K562 (cell line): Measurements from ENCODE around the gene ADAMTS10. TPM values are rescaled to one million over a fixed set of nuclear protein-coding genes. Genes with fewer than 3 reads are reported as not detected.
A peak's percentile ranks its signal among the peaks of the same experiment; 100 is the strongest.

ENCODE experiments used
- ATF1 ChIP-seq, 2 experiments: fragments of 450-650 bp in 1 of 2; IDR thresholded peaks; 2 replicates each; pipeline ENCODE4 v1.6.1; 2016; ENCODE audit warnings: missing compliant biosample characterization in 1 of 2, missing genetic modification characterization in 1 of 2
- BDP1 ChIP-seq: IDR thresholded peaks from 3 replicates; pipeline ENCODE4 v1.6.1; 2011; ENCODE audit not compliant: insufficient read length, insufficient read depth
- BRCA1 ChIP-seq, 2 experiments: fragments of 450-650 bp in 1 of 2; sonication (generic) in 1 of 2; formaldehyde crosslinking in 1 of 2; IDR thresholded peaks; 2 replicates each; pipeline versions ENCODE4 v1.5.0 to v1.6.1; 2017 to 2020; ENCODE audit warnings: mild to moderate bottlenecking in 1 of 2, missing genetic modification reagents in 1 of 2
- CBX3 ChIP-seq, 2 experiments: IDR thresholded peaks; 1 replicate in 1 of 2; 2 replicates in 1 of 2; pipeline ENCODE4 v1.6.1; 2012; ENCODE audit warnings: inconsistent platforms in 2 of 2, low read length in 2 of 2, borderline replicate concordance in 1 of 2, control low read depth in 1 of 2
- CCAR2 ChIP-seq: fragments of 200-400 bp; formaldehyde crosslinking; IDR thresholded peaks from 2 replicates; pipeline ENCODE4 v1.6.1; 2017; ENCODE audit warnings: mild to moderate bottlenecking, low read depth, low read length
- CREB1 ChIP-seq, 2 experiments: sonication (generic) in 1 of 2; formaldehyde crosslinking in 1 of 2; IDR thresholded peaks; 2 replicates each; pipeline versions ENCODE4 v1.6.1 to v1.8.0; 2012 to 2022; ENCODE audit warnings: inconsistent platforms in 1 of 2, mild to moderate bottlenecking in 1 of 2, missing genetic modification reagents in 1 of 2, moderate library complexity in 1 of 2
- DPF2 ChIP-seq: fragments of 450-650 bp; IDR thresholded peaks from 2 replicates; pipeline ENCODE4 v1.6.1; 2016
- GABPB1 ChIP-seq: sonication (generic); formaldehyde crosslinking; IDR thresholded peaks from 2 replicates; pipeline ENCODE4 v1.8.0; 2022; ENCODE audit warnings: mild to moderate bottlenecking, missing genetic modification reagents
- HDAC1 ChIP-seq, 2 experiments: fragments of 450-650 bp; IDR thresholded peaks; 2 replicates each; pipeline ENCODE4 v1.6.1; 2016 to 2017; ENCODE audit warnings: inconsistent platforms in 1 of 2, mild to moderate bottlenecking in 1 of 2, moderate library complexity in 1 of 2
- HMG20B ChIP-seq: fragments of 250-450 bp; sonication (Bioruptor Pico); IDR thresholded peaks from 2 replicates; pipeline ENCODE4 v1.5.0; 2021; ENCODE audit warnings: mild to moderate bottlenecking
- JUNB ChIP-seq: fragments of 450-650 bp; formaldehyde crosslinking; conservative IDR thresholded peaks from 2 replicates; pipeline ENCODE4 v1.4.0; 2020; ENCODE audit warnings: mild to moderate bottlenecking
- MEIS2 ChIP-seq: fragments of 450-650 bp; IDR thresholded peaks from 2 replicates; pipeline ENCODE4 v1.6.1; 2014; ENCODE audit warnings: mild to moderate bottlenecking; ENCODE audit not compliant: partially characterized antibody
- MYC ChIP-seq, 2 experiments: fragments of 250-450 bp in 1 of 2; sonication (Bioruptor Pico) in 1 of 2; IDR thresholded peaks; 2 replicates each; pipeline versions ENCODE4 v1.5.1 to v1.6.1; 2012 to 2021; ENCODE audit warnings: low read depth in 2 of 2, borderline replicate concordance in 1 of 2, improper control_type of control experiment in 1 of 2, low read length in 1 of 2, mild to moderate bottlenecking in 1 of 2, moderate library complexity in 1 of 2
- NEUROD1 ChIP-seq: fragments of 150-350 bp; IDR thresholded peaks from 2 replicates; pipeline ENCODE4 v1.6.1; 2014; ENCODE audit warnings: borderline replicate concordance, low read length, low read depth; ENCODE audit not compliant: partially characterized antibody
- TBP ChIP-seq: optimal IDR thresholded peaks from 2 replicates; pipeline ENCODE3; 2011; ENCODE audit warnings: low read depth, low read length, improper control_type of control experiment
- ZNF253 ChIP-seq: fragments of 250-450 bp; sonication (Bioruptor Pico); conservative IDR thresholded peaks from 2 replicates; pipeline ENCODE4 v1.6.1; 2021; ENCODE audit warnings: mild to moderate bottlenecking
- ZNF551 ChIP-seq: fragments of 250-450 bp; sonication (Bioruptor Pico); IDR thresholded peaks from 2 replicates; pipeline ENCODE4 v1.5.0; 2021; ENCODE audit warnings: mild to moderate bottlenecking, moderate library complexity
- ZNF707 ChIP-seq: fragments of 250-450 bp; sonication (Bioruptor Pico); conservative IDR thresholded peaks from 2 replicates; pipeline ENCODE4 v1.8.0; 2022; ENCODE audit warnings: inconsistent platforms, mild to moderate bottlenecking, moderate library complexity
- polyA plus RNA-seq, 8 experiments: library from polyadenylated mRNA; depleted of rRNA in 4 of 8; stranded (reverse) in 5 of 8; unstranded in 3 of 8; fragments of >200 nt; fragmentation: Nextera tagmentation in 2 of 8; fragmentation: Illumina TruSeq in 1 of 8; extraction: Ambion mirVana in 2 of 8; extraction: Trizol in 1 of 8; gene quantifications; 2 replicates each; pipeline versions ENCODE4 v1.2.1 to v1.2.3, GENCODE V29; 2011 to 2014; ENCODE audit warnings: inconsistent platforms in 1 of 8, missing spikeins in 1 of 8
- total RNA-seq, 7 experiments: library from RNA; depleted of rRNA in 6 of 7; stranded (reverse); fragments of >200 nt in 6 of 7; fragmentation: Illumina TruSeq in 2 of 7; extraction: Trizol in 2 of 7; gene quantifications; 2 replicates each; pipeline versions ENCODE4 v1.2.1 to v1.2.3, GENCODE V29; 2011 to 2021; ENCODE audit warnings: low replicate concordance in 1 of 7
- TF ChIP-seq, protein P1 (sequence below): fragments of 250-450 bp; sonication (Bioruptor Pico); IDR thresholded peaks from 2 replicates; pipeline ENCODE4 v1.4.0; 2020; ENCODE audit warnings: mild to moderate bottlenecking, moderate library complexity
- TF ChIP-seq, protein P2 (sequence below): fragments of 250-450 bp; sonication (Bioruptor Pico); IDR thresholded peaks from 2 replicates; pipeline ENCODE4 v1.8.0; 2021; ENCODE audit warnings: moderate library complexity, mild to moderate bottlenecking, inconsistent platforms

The ADAMTS10 gene
- total and polyA plus RNA-seq, 9 of the 15 experiments (the other 6 are each of a cell fraction or from before 2014, with no cell fraction given): 0.33 to 1.8 (median 0.57) TPM; not detected in 4

DNA sequence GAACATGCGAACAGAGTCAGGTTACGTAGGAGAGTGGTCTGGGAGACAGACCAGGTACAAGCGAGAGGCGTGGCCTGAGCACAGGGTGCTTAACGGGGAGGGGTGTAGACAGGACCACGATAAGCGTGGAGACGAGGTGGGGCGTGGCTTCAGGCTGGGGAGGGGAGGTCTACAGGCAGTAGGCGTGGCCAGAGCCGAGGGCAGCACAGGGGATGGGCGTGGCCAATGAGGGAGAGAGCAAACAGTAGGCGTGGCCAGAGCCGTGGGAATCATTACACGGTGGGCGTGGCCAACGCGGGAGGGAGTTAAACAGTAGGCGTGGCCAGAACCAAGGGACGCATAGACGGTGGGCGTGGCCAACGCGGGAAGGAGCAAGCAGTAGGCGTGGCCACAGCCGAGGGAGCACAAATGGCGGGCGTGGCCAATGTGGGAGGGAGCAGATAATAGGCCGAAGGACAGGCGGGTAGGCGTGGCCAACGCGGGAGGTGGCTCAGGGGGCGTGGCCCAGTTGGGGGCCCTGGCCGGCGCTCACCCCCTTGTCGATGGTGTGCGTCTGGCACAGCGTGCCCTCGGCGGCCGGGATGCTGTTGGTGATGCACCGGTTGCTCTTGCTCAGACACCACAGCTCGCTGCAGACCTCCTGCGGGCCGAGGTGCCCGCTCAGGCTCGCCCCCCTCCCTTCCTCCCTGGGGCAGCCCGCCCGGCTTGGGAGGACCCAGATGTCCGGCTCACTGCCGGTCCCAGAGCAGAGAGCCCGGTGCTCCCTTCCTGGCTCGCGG lies 18.1 kb downstream of the ADAMTS10 start (continued):
- TF ChIP-seq NEUROD1 (no peak), HMG20B (CRISPR knock-in tag) (no peak), BRCA1 (IDR thresholded peaks at IDR 0.05) (no peak), BRCA1 (CRISPR knock-in tag; IDR thresholded peaks at IDR 0.05) (no peak), CREB1 (IDR thresholded peaks at IDR 0.05) (peak; percentile 42), CREB1 (CRISPR knock-in tag; IDR thresholded peaks at IDR 0.05) (no peak; the same call in 1 of the 2 replicates), BDP1 (no peak), GABPB1 (CRISPR knock-in tag) (no peak), ZNF551 (CRISPR knock-in tag) (no peak), TBP (peak; percentile 35), MEIS2 (peak; percentile 29), JUNB (no peak), ZNF707 (CRISPR knock-in tag) (no peak), DPF2 (peak; percentile 41; the same call in 1 of the 2 replicates), CBX3 (IDR thresholded peaks at IDR 0.05; ENCODE audit: borderline replicate concordance in 1 of 2, low read length in 2 of 2) (peak in 1 of 2 experiments; percentile 50; a peak in 1 of 3 replicates), ATF1 (CRISPR knock-in tag; IDR thresholded peaks at IDR 0.05) (no peak), ATF1 (tag; IDR thresholded peaks at IDR 0.05) (peak; percentile 69), ZNF253 (CRISPR knock-in tag) (no peak), CCAR2 (no peak), MYC (IDR thresholded peaks at IDR 0.05; ENCODE audit: low read depth, low read length) (peak; percentile 24; the same call in 1 of the 2 replicates), MYC (CRISPR knock-in tag; IDR thresholded peaks at IDR 0.05; ENCODE audit: borderline replicate concordance, low read depth) (no peak), HDAC1 (IDR thresholded peaks at IDR 0.05) (no peak)
- TF ChIP-seq, protein P1, sequence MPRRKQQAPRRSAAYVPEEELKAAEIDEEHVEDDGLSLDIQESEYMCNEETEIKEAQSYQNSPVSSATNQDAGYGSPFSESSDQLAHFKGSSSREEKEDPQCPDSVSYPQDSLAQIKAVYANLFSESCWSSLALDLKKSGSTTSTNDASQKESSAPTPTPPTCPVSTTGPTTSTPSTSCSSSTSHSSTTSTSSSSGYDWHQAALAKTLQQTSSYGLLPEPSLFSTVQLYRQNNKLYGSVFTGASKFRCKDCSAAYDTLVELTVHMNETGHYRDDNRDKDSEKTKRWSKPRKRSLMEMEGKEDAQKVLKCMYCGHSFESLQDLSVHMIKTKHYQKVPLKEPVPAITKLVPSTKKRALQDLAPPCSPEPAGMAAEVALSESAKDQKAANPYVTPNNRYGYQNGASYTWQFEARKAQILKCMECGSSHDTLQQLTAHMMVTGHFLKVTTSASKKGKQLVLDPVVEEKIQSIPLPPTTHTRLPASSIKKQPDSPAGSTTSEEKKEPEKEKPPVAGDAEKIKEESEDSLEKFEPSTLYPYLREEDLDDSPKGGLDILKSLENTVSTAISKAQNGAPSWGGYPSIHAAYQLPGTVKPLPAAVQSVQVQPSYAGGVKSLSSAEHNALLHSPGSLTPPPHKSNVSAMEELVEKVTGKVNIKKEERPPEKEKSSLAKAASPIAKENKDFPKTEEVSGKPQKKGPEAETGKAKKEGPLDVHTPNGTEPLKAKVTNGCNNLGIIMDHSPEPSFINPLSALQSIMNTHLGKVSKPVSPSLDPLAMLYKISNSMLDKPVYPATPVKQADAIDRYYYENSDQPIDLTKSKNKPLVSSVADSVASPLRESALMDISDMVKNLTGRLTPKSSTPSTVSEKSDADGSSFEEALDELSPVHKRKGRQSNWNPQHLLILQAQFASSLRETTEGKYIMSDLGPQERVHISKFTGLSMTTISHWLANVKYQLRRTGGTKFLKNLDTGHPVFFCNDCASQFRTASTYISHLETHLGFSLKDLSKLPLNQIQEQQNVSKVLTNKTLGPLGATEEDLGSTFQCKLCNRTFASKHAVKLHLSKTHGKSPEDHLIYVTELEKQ (CRISPR knock-in tag): no peak
- TF ChIP-seq, protein P2, sequence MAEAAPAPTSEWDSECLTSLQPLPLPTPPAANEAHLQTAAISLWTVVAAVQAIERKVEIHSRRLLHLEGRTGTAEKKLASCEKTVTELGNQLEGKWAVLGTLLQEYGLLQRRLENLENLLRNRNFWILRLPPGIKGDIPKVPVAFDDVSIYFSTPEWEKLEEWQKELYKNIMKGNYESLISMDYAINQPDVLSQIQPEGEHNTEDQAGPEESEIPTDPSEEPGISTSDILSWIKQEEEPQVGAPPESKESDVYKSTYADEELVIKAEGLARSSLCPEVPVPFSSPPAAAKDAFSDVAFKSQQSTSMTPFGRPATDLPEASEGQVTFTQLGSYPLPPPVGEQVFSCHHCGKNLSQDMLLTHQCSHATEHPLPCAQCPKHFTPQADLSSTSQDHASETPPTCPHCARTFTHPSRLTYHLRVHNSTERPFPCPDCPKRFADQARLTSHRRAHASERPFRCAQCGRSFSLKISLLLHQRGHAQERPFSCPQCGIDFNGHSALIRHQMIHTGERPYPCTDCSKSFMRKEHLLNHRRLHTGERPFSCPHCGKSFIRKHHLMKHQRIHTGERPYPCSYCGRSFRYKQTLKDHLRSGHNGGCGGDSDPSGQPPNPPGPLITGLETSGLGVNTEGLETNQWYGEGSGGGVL (CRISPR knock-in tag): no peak
